NCI-H774 (cell line): ENCODE measurements around the gene FANCD2.
"Not testable (repeated sequence)": the region's sequence is repeated elsewhere in the genome, so short reads cannot be mapped to it uniquely, and the experiment has no call there.

Experiments
- DNase-seq: peaks from one replicate; lab custom pipeline; 2025; lab: John Stamatoyannopoulos, UW

FANCD2 gene

DNA sequence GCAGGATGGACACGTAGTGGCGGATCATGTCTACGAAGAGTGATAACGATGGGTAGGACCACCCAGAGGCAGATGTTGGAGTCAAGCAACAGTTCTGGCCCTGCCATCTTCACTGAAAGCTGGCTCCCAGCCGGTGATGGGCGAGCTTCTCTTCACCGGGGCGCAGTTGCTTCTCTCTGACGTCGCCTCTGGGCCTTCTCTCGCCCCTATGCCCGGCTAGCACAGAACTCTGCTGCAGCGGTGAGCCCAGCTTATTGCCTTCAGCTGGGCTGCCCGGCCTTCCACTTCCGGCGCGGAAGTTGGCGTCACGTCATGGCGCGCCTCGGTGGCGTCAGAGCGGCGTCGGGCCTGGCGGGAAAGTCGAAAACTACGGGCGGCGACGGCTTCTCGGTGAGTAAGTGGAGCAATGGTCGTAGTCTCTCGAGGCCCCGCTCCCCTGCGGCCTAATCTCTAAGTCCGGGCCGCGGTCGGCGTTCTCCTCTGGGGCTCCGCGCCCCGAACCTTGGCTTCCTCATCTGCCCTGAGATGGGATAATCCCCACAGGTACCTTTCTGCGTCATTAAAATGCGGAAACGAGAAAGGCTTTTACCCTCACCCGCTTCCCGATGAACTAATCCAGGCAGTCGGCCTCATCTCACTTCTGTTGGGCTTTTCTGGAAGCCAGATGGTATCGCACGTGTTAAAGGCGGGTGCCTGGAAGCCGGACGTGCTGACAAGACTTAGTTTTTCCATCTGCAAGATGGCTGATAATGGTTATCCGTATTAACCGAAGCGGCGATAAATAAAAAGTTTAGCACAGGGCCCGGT, at the start of gene FANCD2:
FANCD2 (plus strand) TSS at position 354 of the 807 bp plus-strand sequence. CDS start 2,221 bp downstream, outside the sequence.
- peak; percentile 85 for DNase-seq

DNA sequence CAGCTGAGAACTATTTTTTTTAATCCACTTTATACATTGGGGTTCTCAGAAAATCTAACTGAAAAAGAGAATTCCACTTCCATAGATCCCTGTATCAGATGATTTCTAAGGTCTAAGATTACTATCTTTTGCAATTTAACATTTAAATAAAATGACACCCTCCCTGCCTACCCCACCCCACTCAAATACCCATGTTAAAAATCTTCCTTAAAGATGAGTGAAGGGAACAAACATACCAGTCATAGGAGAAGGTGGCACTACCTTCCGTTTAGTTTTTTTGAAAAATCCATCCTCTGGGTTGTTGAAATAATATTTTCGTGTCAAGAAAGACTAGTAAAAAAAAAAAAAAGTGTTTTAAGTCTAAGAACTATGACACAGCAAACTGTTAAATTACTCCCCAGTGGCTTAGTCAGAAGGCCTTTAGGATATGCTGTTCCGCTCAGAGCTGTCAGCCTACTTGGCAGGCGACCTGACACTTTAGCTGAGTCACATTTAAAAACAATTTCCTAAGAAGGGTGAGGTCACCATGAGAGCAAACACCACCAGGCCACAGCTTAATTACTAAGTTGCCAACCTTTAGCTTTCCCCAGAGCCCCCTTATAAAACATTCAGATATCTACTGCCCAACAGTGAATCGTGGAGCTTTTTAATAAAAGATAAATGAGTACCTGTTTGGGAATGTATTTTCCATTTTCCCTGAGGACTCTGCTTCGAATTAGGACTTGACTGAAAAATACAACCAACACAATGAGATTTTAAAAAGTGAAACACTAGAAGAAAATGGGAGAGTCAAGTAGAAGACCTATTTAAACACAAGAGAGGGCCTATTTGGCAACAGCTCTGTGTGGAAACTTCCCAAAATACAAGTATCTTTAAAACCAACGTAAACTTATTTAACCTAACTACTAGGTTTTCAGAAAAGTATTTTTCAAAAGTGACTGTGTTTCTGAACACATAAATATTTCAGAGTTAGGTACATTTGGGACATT, 49.2 kb upstream of the FANCD2 start:
- peak; percentile 27 for DNase-seq

DNA sequence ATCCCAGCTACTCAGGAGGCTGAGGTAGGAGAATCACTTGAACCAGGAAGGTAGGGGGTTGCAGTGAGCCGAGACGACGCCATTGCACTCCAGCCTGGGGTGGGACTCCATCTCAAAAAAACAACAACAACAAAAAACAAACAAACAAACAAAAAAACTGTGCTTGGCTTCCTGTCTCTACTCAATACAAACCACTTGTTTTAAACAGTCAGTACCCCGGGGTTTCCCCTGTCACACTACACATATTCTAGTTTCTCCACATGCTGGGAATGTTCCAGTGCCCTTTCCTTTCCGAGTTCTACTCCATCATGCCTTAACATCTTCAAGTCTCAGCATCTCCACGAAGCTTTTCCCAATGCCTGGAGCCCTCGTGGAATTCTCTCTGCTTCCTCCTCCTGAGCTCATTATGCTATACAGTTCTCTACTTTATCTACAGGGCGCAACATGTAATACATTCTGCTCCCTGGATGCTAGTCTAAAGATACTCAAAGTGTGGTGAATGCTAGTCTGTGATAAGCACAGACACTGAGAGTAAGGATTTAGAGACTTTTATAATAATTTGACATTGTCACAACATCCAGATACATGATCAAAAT, 47.4 kb upstream of the FANCD2 start:
- no peak for DNase-seq

DNA sequence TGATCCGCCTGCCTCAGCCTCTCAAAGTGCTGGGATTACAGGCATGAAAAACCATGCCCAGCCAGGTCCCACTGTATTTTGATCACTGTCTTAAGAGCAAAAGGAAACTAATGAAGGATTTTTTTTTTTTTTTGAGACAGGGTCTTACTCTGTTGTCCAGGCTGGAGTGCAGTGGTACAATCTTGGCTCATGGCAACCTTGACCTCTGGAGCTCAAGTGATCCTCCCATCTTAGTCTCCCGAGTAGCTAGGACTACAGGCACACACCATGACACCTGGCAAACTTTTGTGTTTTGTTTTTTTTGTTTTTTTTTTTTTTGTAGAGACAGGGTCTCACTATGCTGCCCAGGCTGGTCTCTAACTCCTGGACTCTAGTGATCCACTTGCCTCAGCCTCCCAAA, 46.0 kb upstream of the FANCD2 start:
- DNase-seq = no peak

DNA sequence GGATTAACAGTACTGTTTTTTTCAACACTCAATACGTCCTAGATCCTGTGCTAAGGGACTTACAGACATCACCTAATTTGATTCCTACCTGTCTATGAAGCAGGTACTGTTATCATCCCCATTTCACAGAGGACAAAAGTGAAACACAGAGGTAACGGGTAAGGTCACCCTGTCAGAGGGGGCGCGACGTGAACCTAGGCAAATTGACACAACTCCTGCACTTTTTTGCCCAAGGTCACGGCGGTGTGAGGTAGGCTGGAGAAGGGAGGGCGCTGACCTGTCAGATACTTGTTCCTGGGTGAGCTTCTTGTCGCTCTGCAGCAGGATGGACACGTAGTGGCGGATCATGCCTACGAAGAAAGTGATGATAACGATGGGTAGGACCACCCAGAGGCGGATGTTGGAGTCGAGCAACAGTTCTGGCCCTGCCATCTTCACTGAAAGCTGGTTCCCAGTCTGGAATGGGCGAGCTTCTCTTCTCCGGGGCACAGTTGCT, 40.0 kb upstream of the FANCD2 start:
- DNase-seq = no peak

DNA sequence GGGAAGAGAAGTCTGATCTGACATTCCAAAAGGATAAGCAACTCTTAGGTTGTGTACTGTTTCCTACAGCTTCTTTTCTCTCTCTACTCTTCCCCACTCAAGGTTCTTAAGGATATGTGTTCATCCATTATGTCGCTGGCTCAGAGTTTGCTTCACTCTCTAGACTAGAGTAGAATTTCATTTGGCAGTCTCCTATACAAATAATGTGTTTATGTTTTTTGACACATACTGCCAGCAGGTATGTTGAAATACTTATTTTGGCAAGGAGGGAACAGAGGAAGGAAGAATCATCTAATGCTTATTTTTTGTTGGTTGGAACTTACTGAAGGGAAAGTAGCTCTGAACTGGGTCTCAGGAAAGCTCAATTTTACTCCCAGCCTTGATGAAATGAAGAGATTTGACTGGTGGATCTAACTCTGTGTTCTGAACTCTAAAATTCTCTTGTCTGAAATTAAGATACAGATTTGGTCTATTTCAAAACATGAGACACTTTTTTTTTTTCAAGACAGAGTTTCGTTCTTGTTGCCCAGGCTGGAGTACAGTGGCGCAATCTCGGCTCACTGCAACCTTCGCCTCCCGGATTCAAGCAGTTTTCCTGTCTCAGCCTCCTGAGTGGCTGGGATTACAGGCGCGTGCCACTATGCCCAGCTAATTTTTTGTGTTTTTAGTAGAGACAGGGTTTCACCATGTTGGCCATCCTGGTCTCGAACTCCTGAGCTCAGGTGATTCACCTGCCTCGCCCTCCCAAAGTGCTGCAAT, 32.0 kb upstream of the FANCD2 start:
- DNase-seq = no peak

DNA sequence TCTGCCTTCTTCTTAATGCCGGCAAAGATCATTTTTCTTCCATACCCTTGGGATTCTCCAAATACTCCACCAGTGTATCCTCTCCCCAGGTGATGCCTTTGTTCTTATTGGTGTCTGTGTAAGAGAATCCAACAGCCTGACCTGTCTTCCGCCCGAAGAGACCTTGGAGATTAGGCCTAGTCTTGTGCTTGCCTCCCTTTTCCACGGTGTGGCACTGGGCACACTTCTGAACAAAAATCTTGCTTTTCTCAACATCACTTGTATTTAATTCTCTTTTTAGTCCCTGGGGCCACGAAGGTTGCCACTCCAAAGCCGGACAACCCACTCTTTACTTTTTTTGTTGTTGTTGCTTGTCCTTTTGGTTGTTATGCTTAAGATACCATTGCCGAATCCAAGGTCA, 25.6 kb upstream of the FANCD2 start:
- DNase-seq = no peak

DNA sequence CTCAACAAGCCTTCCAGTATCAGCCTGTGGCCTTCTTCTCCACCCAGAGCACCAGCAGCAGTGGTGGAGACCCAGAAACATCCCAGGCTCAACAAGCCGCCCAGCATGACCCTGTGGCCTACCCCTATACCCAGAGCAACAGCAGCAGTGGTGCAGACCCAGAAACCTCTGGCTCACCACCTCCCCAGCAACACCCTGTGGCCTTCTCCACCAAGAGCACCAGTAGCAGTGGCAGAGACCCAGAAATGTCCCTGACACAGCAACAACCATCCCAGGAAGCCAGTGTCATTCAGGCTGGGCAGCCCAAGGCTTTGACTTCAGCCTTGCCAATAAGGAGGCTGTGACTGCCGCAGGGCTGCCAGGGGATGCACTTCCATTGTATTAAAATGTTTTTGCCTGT, 23.3 kb upstream of the FANCD2 start:
- no peak for DNase-seq

DNA sequence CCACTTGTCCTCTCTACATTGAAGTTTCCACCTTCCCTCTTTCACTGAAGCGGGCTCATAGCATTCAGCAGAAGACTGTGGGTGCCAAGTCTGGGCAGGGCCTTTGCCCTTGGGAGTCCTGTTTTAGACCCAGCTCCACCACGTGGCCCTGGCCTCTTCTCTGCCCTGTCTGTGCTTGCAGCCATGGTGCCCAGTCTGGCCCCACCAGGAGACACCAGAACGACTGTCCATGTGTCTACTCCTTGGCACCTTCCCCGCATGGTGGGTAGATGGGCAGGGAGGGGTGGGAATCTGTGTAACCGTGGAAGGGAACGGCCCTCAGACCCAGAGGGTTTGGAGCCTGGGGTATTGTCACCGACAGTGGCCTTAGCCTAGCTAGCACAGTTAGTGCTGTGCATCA, 21.7 kb upstream of the FANCD2 start:
- no peak for DNase-seq

DNA sequence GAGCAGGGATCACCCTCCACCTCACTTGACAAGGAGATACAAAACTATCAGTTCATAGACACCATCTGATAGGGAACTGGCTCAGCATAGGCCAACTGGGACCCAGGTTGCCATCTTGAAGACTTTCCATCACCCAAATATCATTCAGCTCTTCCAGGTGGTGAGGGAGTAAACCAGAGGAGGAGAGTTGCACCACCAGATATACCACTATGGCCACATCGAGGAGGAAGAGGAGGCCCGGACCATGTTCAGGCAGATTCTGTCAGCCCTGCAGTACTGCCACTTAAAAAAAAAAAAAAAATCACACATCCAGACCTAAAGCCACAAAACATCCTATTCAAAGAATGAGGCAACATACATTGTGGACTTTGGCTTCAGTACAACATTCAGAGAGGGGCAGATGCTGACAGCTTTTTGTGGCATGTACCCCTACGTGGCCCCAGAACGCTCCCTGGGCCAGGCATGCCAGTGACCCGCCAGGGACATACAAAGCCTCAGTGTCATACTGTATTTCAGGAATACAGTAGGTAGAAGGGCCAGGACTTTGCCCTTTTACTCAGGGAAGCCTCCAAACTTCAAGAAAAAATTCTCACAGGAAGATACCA, 21.2 kb upstream of the FANCD2 start:
- DNase-seq = no peak

DNA sequence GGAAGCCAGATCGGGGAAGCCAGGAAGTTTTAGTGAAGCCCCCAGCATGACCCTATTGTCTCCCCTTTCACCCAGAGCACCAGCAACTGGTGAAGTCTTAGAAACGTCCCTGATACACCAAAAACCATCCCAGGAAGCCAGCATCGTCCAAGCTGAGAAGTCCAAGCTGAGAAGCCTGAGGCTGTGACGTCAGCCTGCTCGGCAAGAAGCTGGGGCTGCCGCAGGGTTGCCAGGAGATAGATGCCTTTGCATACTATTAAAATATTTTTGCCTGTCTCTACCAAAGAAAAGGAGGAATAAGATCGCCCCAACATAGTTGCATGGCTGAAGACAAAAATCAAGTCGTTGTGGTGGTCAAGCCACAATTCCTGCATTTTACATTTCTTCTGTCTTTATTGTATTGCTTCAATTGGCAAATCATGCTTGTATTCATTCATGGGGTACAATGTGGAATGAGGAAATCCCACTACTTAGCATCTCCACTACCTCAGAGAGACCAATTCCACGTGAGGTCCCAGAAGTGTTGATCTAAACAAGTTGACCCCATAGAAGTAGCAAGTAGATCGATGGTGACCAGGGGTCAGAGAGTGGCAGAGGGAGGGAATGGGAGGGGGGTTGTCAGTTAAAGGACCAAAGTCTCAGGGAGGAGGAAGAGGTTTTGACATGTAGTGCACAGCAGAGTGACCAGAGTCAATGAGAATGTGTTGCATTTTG, 20.0 kb upstream of the FANCD2 start:
- DNase-seq = no peak

DNA sequence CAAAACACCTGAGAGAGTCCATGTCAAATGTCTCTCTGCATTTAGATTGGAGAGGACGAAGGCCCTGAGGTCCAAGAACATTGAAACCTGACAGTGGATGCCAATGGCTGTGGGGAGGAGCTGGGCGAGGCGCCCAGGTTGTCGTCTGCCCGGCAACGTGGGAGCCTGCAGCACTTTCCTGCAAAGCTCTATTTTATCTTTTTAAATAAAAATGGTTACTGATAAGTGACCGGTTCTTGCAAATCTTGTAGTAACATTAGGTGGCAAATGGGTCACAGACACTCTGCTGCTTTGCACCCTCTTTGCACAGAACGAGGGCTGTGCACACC, 19.5 kb upstream of the FANCD2 start:
- DNase-seq = no peak

DNA sequence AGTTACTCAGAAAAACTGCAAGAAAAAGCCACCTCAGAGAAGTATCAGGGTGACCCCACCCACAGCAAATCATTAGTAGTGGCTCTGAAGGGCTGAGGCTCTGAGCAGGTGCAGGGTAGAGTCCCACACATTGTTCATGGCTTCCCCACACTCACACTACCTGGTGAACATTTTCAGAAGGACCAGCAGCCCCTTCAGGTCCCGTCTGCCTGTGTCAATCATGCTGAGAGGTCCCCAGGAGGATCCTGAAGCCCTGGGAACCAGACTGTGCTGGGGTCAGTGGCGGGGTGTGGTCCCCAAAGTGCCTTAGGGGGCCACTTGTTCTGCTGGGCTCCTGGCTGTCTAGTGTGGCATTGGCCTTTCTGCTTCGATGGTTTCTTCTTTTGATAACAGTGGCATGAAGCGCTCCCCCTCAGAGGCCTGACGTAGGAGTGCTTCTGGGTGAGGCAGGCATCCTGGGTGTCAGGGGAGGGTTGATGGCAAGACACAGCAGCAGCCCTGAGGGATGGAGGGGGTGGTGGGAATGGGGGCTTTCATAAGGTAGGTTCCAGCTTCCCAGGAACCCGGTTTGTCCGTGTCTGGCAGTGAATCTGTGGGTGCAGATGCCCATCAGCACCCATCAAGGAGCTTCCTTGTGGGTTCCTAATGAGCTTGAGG, 19.0 kb upstream of the FANCD2 start:
- DNase-seq = no peak

DNA sequence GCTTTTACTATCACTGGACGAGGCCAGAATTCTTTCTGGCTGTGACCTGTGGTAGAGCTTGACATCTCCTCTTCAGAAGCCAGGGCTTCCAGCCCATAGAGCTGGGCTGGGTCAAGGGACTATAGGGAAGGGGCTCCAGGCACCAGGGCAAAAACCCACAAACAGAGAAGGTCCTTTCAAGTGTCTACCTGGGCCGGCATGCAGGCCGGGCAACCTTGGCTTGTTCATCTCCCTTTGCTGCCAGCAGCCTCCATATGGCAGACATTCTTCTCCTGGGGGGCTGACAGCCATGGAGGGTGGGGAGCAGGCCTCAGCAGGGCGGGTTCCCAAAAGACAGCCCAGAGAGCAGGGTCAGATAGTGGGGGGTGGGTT, 18.0 kb upstream of the FANCD2 start:
- not testable (repeated sequence) for DNase-seq

DNA sequence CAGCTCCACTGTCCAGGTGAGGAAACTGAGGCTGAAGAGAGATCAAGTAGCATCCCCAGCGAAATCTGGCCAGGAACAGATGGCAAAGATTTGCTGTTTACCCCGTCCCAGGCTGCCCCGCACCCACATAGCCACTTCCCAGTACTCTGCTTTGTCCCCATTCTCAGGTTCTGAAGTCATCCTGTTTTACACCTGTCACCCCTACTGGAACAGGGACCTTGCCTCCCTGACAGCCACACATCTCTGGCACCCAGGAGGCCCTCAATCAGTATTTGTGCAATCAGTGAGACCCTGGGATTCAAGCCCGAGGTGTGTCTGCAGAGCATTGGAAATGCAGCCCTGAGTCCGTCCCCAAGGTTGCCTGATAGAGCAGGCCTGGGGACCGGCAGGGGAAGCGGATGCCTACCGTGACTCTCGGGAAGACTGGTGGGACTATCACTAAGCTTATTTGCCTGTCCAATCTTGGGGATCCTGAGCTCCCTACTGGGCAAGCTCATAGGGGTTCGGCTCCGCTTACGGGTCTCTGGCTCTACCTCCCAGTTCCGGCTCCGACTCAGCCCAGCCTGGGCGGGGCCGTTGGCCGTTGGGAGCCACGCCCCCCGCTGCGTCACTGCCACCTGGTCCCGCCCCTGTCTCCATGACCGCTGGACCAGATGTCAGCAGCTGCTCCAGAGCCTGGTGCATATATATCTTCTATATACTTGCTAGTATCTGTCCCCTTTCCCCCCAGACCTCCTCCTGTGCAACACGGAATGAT, 17.5 kb upstream of the FANCD2 start:
- peak; percentile 36 for DNase-seq

DNA sequence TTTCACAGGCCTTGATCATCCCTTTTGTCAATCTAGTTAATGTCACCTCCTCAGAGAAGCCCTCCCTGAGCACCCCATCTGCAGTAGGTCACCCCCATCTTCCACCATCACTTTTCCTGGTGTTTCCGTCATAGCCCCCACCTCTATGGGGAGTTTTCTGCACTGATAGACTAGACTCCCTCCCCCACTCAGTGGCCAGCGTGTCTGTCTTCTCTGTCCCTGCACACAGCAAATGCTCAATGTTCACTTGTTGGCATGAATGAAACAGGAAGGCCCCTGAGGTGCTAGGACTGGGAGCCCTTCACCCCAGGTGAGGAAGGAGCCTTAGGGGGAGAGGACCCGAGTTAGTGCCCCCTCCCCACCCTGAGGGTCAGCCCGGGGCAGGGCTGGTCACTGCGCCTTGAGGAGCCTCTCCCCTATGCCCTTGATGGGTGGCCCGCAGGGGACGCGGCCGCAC, 15.8 kb upstream of the FANCD2 start:
- DNase-seq = no peak

DNA sequence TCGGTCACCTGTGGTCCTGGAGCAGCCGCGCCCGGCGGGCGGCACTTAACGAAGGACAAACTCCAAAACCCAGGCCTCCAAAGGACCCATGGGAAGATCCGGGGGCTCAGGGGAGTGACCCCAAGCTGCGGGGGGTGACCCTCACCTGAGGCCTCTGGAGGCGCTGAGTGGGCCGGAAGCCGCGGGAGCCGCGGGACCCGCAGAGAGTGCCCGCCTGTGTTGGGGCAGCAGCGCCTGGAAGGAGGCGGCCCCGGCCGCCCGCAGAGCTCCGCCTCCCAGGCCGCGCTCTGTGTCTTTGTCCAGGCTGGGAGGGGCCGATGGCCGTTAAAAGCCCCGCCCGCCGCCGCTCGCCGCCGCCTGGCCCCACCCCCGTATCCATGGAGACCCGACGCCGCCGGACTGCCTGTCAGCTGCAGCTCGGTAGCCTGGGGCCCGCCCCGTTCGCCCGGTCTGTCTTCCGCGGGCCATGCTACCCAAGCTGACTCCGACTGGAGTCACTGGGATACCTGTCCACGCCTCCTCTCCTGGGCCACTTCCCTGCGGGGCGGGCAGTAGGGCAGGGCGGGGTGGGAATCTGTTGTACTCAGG, 15.3 kb upstream of the FANCD2 start:
- peak; percentile 76 for DNase-seq

DNA sequence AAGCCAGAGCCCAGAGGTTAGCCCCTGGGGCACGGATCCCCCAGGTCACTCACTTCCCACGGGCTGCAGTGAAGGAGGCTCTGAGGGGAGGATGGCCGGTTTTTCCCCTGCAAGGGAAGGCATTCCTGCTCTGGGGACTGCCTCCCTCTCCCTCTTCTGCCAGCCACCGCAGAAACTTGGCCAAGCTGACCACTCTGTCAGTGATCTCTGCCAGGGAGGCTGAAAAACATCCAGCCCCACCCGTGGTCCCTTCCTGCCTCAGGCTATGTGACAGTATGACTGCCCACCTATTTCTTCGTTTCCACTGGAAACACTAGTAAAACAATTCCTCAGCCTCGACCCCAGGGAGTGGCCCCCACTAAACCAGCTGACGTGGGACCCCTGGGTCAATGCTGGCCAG, 14.6 kb upstream of the FANCD2 start:
- no peak for DNase-seq

DNA sequence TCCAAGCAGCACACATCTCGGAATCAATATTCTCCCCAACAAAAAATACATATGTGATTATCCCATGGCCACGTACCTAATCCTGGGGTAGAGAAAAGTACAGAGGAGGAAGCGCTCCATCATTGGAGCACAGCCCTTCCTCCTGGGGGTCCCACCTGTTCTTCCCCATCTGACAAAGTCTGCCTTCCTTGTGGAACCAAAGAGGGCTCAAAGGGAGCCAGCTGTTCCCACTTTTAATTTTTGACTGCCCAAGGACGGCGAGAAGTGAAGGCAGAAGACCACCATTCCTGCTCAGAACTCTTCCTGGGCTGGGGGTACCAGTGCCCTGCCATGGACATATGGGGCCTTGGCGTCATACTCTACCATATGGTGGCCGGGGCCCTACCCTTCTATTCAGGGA, 14.1 kb upstream of the FANCD2 start:
- DNase-seq = no peak
